Vagina (tissue), 2 donors: ENCODE measurements around the gene GLP1R.

Experiments
- CTCF ChIP-seq, 3 experiments: fragments of 450-650 bp in 2 of 3; fragments of 200-600 bp in 1 of 3; sonication (generic) in 1 of 3; IDR thresholded peaks; one replicate each; pipeline ENCODE4 v1.5.1; 2017 to 2019; ENCODE audit warnings: antibody characterized with exemption in 3 of 3, mild to moderate bottlenecking in 2 of 3, moderate library complexity in 2 of 3
- POLR2A ChIP-seq, 2 donors: fragments of 450-650 bp; IDR thresholded peaks; one replicate each; pipeline ENCODE4 v1.6.1; 2017; ENCODE audit warnings: antibody characterized with exemption in 2 of 2, mild to moderate bottlenecking in 2 of 2, moderate library complexity in 2 of 2

GRCh38 chr6:39005774-39006173 lies 42.8 kb upstream of the GLP1R start:
- TF ChIP-seq POLR2A (IDR thresholded peaks at IDR 0.05) (no peak), CTCF (IDR thresholded peaks at IDR 0.05) (no peak)
